Muscle layer of colon (tissue), 2 donors: ENCODE data around the gene TMTC1.

Experiments
- H3K27ac ChIP-seq: one replicate; pipeline ENCODE4 v1.7.0; 2013; ENCODE audit warnings: low read depth, mild to moderate bottlenecking, low read length, moderate library complexity
- H3K27me3 ChIP-seq, 2 donors: one replicate each; pipeline ENCODE4 v1.7.0; 2013; ENCODE audit warnings: low read length in 2 of 2, mild to moderate bottlenecking in 2 of 2; ENCODE audit not compliant: insufficient read depth in 2 of 2, control insufficient read depth in 1 of 2
- H3K36me3 ChIP-seq: one replicate; pipeline ENCODE4 v1.7.0; 2013; ENCODE audit warnings: mild to moderate bottlenecking, low read length; ENCODE audit not compliant: insufficient read depth
- H3K4me1 ChIP-seq: one replicate; pipeline ENCODE4 v1.7.0; 2013; ENCODE audit warnings: mild to moderate bottlenecking, low read length; ENCODE audit not compliant: insufficient read depth
- H3K4me3 ChIP-seq, 2 donors: one replicate each; pipeline ENCODE4 v1.7.0; 2013; ENCODE audit warnings: low read length in 2 of 2, low read depth in 1 of 2, mild to moderate bottlenecking in 1 of 2, moderate library complexity in 1 of 2
- H3K9ac ChIP-seq: one replicate; pipeline ENCODE4 v1.7.0; 2013; ENCODE audit warnings: low read length
- H3K9me3 ChIP-seq: one replicate; pipeline ENCODE4 v1.7.0; 2013; ENCODE audit warnings: mild to moderate bottlenecking, low read length
- donor health status: abdominal sarcoma.
- donor health status: Adenocarcinoma of cecum.

The TMTC1 gene

GRCh38 chr12:29773076-29773475 lies 10.7 kb downstream of the TMTC1 start:
- Histone ChIP-seq H3K9me3 (no peaks in the 10 kb centered on the region), H3K9ac (no peak overlapping the region), H3K4me3 (no peak overlapping the region), H3K27ac (no peak overlapping the region), H3K36me3 (no peaks in the 10 kb centered on the region), H3K27me3 (no peaks in the 10 kb centered on the region), H3K4me1 (peaks cover 16% of the 10 kb centered on the region)

DNA sequence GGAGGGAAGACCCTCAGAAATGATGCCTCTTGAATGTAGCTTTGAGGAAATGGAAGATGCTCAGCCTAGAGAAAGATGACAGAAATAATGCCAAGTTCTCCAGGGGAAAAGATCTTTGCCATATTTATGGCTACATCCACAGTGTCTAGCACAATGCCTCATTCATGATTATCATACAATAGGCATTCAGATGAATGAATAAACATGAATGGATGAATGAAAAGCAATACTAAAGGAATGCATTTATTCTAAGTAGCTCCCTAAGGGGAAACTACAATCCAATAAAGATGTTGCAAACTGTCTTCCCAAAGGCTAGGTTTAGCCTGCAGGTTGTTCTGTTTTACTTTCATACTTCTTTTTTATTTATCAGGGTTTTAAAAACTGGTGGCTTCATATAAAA lies 12.0 kb downstream of the TMTC1 start:
- H3K36me3 ChIP-seq, result no peaks in the 10 kb centered on the region
- no peak overlapping the region for H3K4me3 ChIP-seq
- no peak overlapping the region for H3K27ac ChIP-seq
- no peaks in the 10 kb centered on the region for H3K9me3 ChIP-seq
- peaks cover 12% of the 10 kb centered on the region for H3K4me1 ChIP-seq
- no peak overlapping the region for H3K9ac ChIP-seq
- no peaks in the 10 kb centered on the region for H3K27me3 ChIP-seq

GRCh38 chr12:29771165-29771564 lies 12.6 kb downstream of the TMTC1 start:
- H3K9me3 ChIP-seq, result no peaks in the 10 kb centered on the region
- no peak overlapping the region for H3K27ac ChIP-seq
- no peak overlapping the region for H3K9ac ChIP-seq
- peaks cover 4% of the 10 kb centered on the region for H3K36me3 ChIP-seq
- H3K4me1 ChIP-seq, result peaks cover 12% of the 10 kb centered on the region
- no peaks in the 10 kb centered on the region for H3K27me3 ChIP-seq
- no peak overlapping the region for H3K4me3 ChIP-seq

- Histone ChIP-seq H3K27ac (no peak overlapping the region), H3K27me3 (no peaks in the 10 kb centered on the region), H3K9ac (no peak overlapping the region), H3K4me3 (no peak overlapping the region), H3K4me1 (peaks cover 12% of the 10 kb centered on the region), H3K9me3 (no peaks in the 10 kb centered on the region), H3K36me3 (peaks cover 5% of the 10 kb centered on the region)
These were observed 14.4 kb downstream of the TMTC1 start for GRCh38 chr12:29769162-29769858.

DNA sequence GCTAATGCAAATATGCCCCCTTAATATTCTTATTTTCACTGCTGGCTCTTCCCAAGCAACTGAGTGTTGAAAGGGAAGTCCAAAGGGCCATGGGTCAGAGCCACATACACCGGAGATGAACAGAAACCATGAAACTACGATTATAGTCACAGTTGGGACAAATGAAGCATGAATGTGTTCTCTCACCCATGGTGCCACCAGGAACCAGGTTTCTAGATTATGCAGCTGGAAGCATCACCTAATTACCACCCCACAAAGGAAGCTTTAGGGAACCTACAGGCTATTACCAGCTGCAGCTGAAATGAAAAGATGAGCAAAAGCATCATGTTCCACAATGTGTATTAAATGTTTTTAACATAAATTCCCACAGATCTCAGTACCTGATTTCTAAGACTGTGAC lies 15.4 kb downstream of the TMTC1 start:
- Histone ChIP-seq H3K9me3 (no peaks in the 10 kb centered on the region), H3K9ac (no peak overlapping the region), H3K4me3 (no peak overlapping the region), H3K36me3 (peaks cover 5% of the 10 kb centered on the region), H3K27me3 (no peaks in the 10 kb centered on the region), H3K4me1 (peaks cover 18% of the 10 kb centered on the region), H3K27ac (no peak overlapping the region)

GRCh38 chr12:29763301-29763683 lies 20.4 kb downstream of the TMTC1 start:
- Histone ChIP-seq H3K9ac (no peak overlapping the region), H3K4me1 (peaks cover 18% of the 10 kb centered on the region), H3K27me3 (no peaks in the 10 kb centered on the region), H3K9me3 (no peaks in the 10 kb centered on the region), H3K27ac (no peak overlapping the region), H3K4me3 (no peak overlapping the region), H3K36me3 (peaks cover 5% of the 10 kb centered on the region)

GRCh38 chr12:29762637-29763300 lies 21.0 kb downstream of the TMTC1 start:
- Histone ChIP-seq H3K4me1 (peaks cover 18% of the 10 kb centered on the region), H3K27ac (no peak overlapping the region), H3K36me3 (peaks cover 5% of the 10 kb centered on the region), H3K9ac (no peak overlapping the region), H3K27me3 (no peaks in the 10 kb centered on the region), H3K9me3 (no peaks in the 10 kb centered on the region), H3K4me3 (no peak overlapping the region)

DNA sequence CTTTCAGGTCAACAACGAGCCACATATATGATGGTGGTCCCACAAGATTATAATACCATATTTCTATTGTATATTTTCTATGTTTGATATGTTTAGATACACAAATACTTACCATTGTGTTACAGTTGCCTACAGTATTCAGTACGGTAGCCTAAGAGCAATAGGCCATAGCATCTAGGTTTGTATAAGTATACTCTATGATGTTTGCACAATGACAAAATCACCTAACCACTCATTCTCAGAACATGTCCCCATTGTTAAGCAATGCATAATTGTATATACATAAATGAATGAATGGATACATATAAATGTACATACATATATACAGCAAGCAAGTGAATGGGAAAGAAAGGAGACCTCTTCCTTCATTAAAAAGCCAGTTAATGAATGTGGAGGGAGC lies 23.8 kb downstream of the TMTC1 start:
- Histone ChIP-seq H3K27ac (no peak overlapping the region), H3K9me3 (no peaks in the 10 kb centered on the region), H3K27me3 (no peaks in the 10 kb centered on the region), H3K9ac (no peak overlapping the region), H3K36me3 (peaks cover 3% of the 10 kb centered on the region), H3K4me1 (peaks cover 20% of the 10 kb centered on the region), H3K4me3 (no peak overlapping the region)

DNA sequence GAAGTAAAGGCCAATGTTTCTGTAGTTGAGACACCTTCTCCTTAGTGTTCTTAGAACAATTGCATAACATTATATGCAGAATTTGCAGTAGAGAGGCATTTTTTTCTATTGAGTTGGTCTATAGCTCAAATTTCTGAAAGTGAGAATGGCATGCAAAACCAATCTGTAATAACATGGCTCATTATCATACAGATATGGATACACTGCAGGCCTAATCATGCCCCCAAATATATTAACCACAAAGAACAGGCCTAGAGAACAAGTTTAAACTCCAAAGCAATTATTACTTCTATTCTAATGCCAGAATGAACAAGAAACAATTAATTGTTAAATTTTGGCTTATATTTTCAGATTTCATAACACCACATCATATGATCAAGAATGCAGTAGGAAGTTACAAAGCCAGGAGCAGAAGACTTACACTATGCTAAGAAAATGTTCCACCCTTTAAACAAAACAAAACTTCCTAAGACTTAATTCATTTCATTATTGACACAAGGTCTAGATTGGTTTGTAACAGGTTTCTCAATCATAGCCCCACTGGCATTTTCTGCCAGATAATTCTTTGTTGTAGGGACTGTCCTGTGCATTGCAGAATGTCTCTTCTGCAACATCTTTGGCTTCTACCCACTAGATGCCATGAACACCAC lies 26.9 kb downstream of the TMTC1 start:
- Histone ChIP-seq H3K9ac (no peak overlapping the region), H3K4me3 (no peak overlapping the region), H3K27me3 (no peaks in the 10 kb centered on the region), H3K4me1 (peaks cover 15% of the 10 kb centered on the region), H3K36me3 (peaks cover 3% of the 10 kb centered on the region), H3K9me3 (no peaks in the 10 kb centered on the region), H3K27ac (no peak overlapping the region)

DNA sequence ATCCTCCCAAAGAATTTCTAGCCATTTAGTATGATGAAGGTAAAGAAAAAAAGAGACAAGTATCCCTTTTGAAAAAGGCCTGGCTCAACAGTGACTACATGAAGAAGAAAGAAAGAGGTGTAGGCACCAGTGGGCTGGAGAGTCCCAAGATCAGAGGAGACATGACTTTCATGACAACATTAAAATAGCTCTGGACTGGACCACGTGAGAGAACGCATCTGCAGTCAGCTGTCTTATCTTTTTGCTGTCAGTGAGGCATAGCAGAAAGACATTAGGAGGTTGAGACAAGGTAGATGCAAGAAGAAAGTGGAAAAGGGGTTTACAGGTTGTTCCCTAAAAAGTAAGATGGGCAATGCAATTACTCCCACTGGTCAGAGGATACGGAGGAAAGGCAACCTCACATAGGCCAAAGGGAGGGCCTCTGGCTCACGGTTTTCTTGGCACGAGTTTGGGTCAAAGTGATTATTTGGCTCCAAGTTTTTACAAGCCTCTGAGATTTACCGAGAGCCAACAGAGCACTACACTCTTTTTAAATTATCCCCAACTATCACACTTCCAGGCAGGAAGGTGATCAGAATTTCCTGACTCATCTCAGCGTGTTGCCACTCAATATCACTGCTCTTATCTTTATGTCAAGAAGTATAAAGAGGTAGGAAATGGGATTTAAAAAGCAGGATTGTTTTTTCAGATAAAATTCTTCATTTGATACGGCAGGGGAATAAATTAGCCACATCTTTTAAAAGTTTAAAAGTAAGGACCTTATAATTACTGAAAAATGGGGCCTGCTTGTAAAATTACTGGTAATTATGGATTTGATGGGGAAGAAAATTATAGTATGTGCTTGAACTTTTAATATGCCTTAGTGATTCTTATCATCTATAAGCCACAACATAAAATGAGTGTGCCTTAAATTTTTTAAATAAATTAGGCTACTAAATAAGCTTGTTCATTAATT lies 29.2 kb downstream of the TMTC1 start:
- Histone ChIP-seq H3K27ac (no peak overlapping the region), H3K4me3 (no peak overlapping the region), H3K36me3 (peaks cover 14% of the 10 kb centered on the region), H3K9ac (no peak overlapping the region), H3K9me3 (no peaks in the 10 kb centered on the region), H3K27me3 (no peaks in the 10 kb centered on the region), H3K4me1 (peaks cover 15% of the 10 kb centered on the region)

GRCh38 chr12:29752121-29752520 lies 31.6 kb downstream of the TMTC1 start:
- peaks cover 14% of the 10 kb centered on the region for H3K36me3 ChIP-seq
- no peak overlapping the region for H3K4me3 ChIP-seq
- no peak overlapping the region for H3K9ac ChIP-seq
- H3K27me3 ChIP-seq, result no peaks in the 10 kb centered on the region
- H3K4me1 ChIP-seq, result peaks cover 15% of the 10 kb centered on the region
- no peaks in the 10 kb centered on the region for H3K9me3 ChIP-seq
- H3K27ac ChIP-seq, result no peak overlapping the region
